H1 (cell line): ENCODE data around the gene ASPN. TPM values are rescaled to one million over a fixed set of nuclear protein-coding genes. Genes with fewer than 3 reads are reported as not detected.

Source experiments
- CTCF ChIA-PET: fragments of 300-600 bp; sonication (Branson Sonifier 250); formaldehyde crosslinking; loops from one replicate; lab custom pipeline; 2021; ENCODE audit not compliant: partially characterized antibody; lab: Charles Lee
- POLR2A ChIA-PET: fragments of 300-600 bp; sonication (Branson Sonifier 250); formaldehyde crosslinking; loops from one replicate; lab custom pipeline; 2021; ENCODE audit warnings: inconsistent platforms; ENCODE audit not compliant: partially characterized antibody; lab: Charles Lee
- DNase-seq, 2 experiments: peaks; one replicate each; pipeline versions ENCODE4 v3.0.0 to v3.0.0-alpha.2; 2010 to 2022; ENCODE audit warnings: low spot score in 2 of 2, low read depth in 1 of 2, mixed read lengths in 1 of 2
- FAIRE-seq: peaks from 2 replicates; lab custom pipeline; 2011; peaks lifted over from hg19 to GRCh38; lab: Jason Lieb, UNC
- H2AFZ ChIP-seq: 2 replicates; pipeline ENCODE4 v1.8.1; 2012; ENCODE audit warnings: low read length, inconsistent platforms
- H2AK5ac ChIP-seq: 2 replicates; pipeline ENCODE4 v1.6.1; 2013; ENCODE audit warnings: low read depth, low read length
- H2BK120ac ChIP-seq: replicated peaks from 2 replicates; pipeline ENCODE3; 2013; ENCODE audit warnings: low read depth, low read length, inconsistent platforms
- H2BK12ac ChIP-seq: 2 replicates; pipeline ENCODE4 v1.6.1; 2013; ENCODE audit warnings: low read depth, low read length
- H2BK15ac ChIP-seq: 2 replicates; pipeline ENCODE4 v1.6.1; 2013; ENCODE audit warnings: low read length
- H2BK20ac ChIP-seq: 2 replicates; pipeline ENCODE4 v1.6.1; 2013; ENCODE audit warnings: low read length
- H2BK5ac ChIP-seq: 2 replicates; pipeline ENCODE4 v1.6.1; 2013; ENCODE audit warnings: low read depth, low read length
- H3K14ac ChIP-seq: 2 replicates; pipeline ENCODE4 v1.6.1; 2013; ENCODE audit warnings: inconsistent platforms; ENCODE audit not compliant: insufficient read length
- H3K18ac ChIP-seq: 2 replicates; pipeline ENCODE4 v1.6.1; 2013; ENCODE audit warnings: low read length; ENCODE audit errors: extremely low read depth
- H3K23ac ChIP-seq: 2 replicates; pipeline ENCODE4 v1.6.1; 2013; ENCODE audit warnings: inconsistent platforms; ENCODE audit not compliant: insufficient read length
- H3K23me2 ChIP-seq: 2 replicates; pipeline ENCODE4 v1.6.1; 2013; ENCODE audit warnings: low read depth, low read length
- H3K27ac ChIP-seq: 2 replicates; pipeline ENCODE4 v1.6.1; 2011; ENCODE audit warnings: low read depth, low read length, inconsistent platforms
- H3K27me3 ChIP-seq, 4 experiments: replicated peaks in 1 of 4; 1 replicate in 1 of 4; 2 replicates in 3 of 4; pipeline versions ENCODE4 v1.6.1 to v1.8.1; 2011 to 2013; ENCODE audit warnings: low read length in 3 of 4, mild to moderate bottlenecking in 3 of 4, inconsistent platforms in 2 of 4, mixed read lengths in 2 of 4, moderate library complexity in 1 of 4; ENCODE audit not compliant: control insufficient read depth in 3 of 4, insufficient read depth in 3 of 4; ENCODE audit errors: extremely low read depth in 1 of 4
- H3K36me3 ChIP-seq, 4 experiments: 2 replicates each; pipeline versions ENCODE4 v1.6.1 to v1.8.1; 2011 to 2013; ENCODE audit warnings: mild to moderate bottlenecking in 4 of 4, low read length in 3 of 4, moderate library complexity in 2 of 4, control low read depth in 1 of 4, inconsistent platforms in 1 of 4; ENCODE audit not compliant: insufficient read depth in 4 of 4, control insufficient read depth in 2 of 4
- H3K4ac ChIP-seq: replicated peaks from 2 replicates; pipeline ENCODE3; 2013; ENCODE audit warnings: low read length, low read depth, mixed read lengths, inconsistent platforms; ENCODE audit not compliant: insufficient read length
- H3K4me1 ChIP-seq, 4 experiments: replicated peaks in 1 of 4; 1 replicate in 1 of 4; 2 replicates in 3 of 4; pipeline versions ENCODE4 v1.6.1 to v1.8.1; 2011 to 2013; ENCODE audit warnings: low read length in 3 of 4, inconsistent platforms in 2 of 4, mixed read lengths in 1 of 4; ENCODE audit not compliant: insufficient read depth in 4 of 4, control insufficient read depth in 3 of 4
- H3K4me2 ChIP-seq, 2 experiments: 2 replicates each; pipeline versions ENCODE4 v1.6.1 to v1.8.1; 2011 to 2013; ENCODE audit warnings: low read depth in 2 of 2, low read length in 2 of 2, control low read depth in 1 of 2, inconsistent platforms in 1 of 2, mild to moderate bottlenecking in 1 of 2; ENCODE audit not compliant: insufficient read depth in 1 of 2
- H3K4me3 ChIP-seq, 4 experiments: fragments of 200-600, 300-600 bp in 1 of 4; sonication (generic), shearing (Covaris generic), sonication (Bioruptor Twin) in 1 of 4; 2 replicates each; pipeline versions ENCODE4 v1.5.1 to v1.8.1; 2011 to 2016; ENCODE audit warnings: low read length in 4 of 4, low read depth in 3 of 4, control low read depth in 2 of 4, inconsistent platforms in 2 of 4, mild to moderate bottlenecking in 2 of 4, mixed read lengths in 1 of 4, moderate library complexity in 1 of 4; ENCODE audit not compliant: insufficient read depth in 2 of 4; ENCODE audit errors: extremely low read depth in 1 of 4
- H3K56ac ChIP-seq: replicated peaks from 2 replicates; pipeline ENCODE3; 2013; ENCODE audit warnings: low read depth, mild to moderate bottlenecking, mixed read lengths, low read length, inconsistent platforms; ENCODE audit not compliant: insufficient read length
- H3K79me1 ChIP-seq: 2 replicates; pipeline ENCODE4 v1.6.1; 2013; ENCODE audit warnings: low read depth, low read length, control low read depth
- H3K79me2 ChIP-seq, 2 experiments: 2 replicates each; pipeline versions ENCODE4 v1.6.1 to v1.8.1; 2012 to 2013; ENCODE audit warnings: low read length in 2 of 2, mild to moderate bottlenecking in 2 of 2, inconsistent platforms in 1 of 2; ENCODE audit not compliant: insufficient read depth in 2 of 2, control insufficient read depth in 1 of 2
- H3K9ac ChIP-seq, 4 experiments: replicated peaks in 1 of 4; 1 replicate in 1 of 4; 2 replicates in 3 of 4; pipeline versions ENCODE4 v1.6.1 to v1.8.1; 2011 to 2013; ENCODE audit warnings: low read depth in 3 of 4, low read length in 3 of 4, control low read depth in 2 of 4, mild to moderate bottlenecking in 2 of 4, moderate library complexity in 2 of 4, inconsistent platforms in 1 of 4; ENCODE audit errors: extremely low read depth in 1 of 4
- H3K9me3 ChIP-seq, 2 experiments: 2 replicates each; pipeline versions ENCODE4 v1.6.1 to v1.8.1; 2012 to 2013; ENCODE audit warnings: mild to moderate bottlenecking in 2 of 2, moderate library complexity in 2 of 2, control low read depth in 1 of 2, inconsistent platforms in 1 of 2, low read depth in 1 of 2, low read length in 1 of 2, mixed read lengths in 1 of 2; ENCODE audit not compliant: insufficient read depth in 2 of 2
- H4K20me1 ChIP-seq, 2 experiments: replicated peaks in 1 of 2; 2 replicates each; pipeline versions ENCODE3 to v1.8.1; 2011 to 2013; ENCODE audit warnings: inconsistent platforms in 2 of 2, low read length in 2 of 2, mild to moderate bottlenecking in 1 of 2; ENCODE audit not compliant: insufficient read depth in 2 of 2, control insufficient read depth in 1 of 2
- H4K5ac ChIP-seq: 2 replicates; pipeline ENCODE4 v1.6.1; 2013; ENCODE audit warnings: low read length, low read depth, mixed read lengths, inconsistent platforms; ENCODE audit not compliant: insufficient read length
- H4K8ac ChIP-seq: 2 replicates; pipeline ENCODE4 v1.8.0; 2013; ENCODE audit warnings: mild to moderate bottlenecking, moderate library complexity, low read length, inconsistent platforms; ENCODE audit not compliant: insufficient read depth; ENCODE audit errors: extremely low read depth
- H4K91ac ChIP-seq: replicated peaks from 2 replicates; pipeline ENCODE3; 2013; ENCODE audit warnings: low read length, mixed read lengths, inconsistent platforms; ENCODE audit not compliant: insufficient read length
- BCL11A ChIP-seq, 2 experiments: IDR thresholded peaks; one replicate each; pipeline ENCODE4 v1.6.1; 2011; ENCODE audit warnings: low read depth in 2 of 2, low read length in 2 of 2, mild to moderate bottlenecking in 2 of 2
- CTBP2 ChIP-seq: IDR thresholded peaks from 2 replicates; pipeline ENCODE4 v1.7.0; 2011; ENCODE audit warnings: borderline replicate concordance, mild to moderate bottlenecking, moderate library complexity, mixed read lengths, low read length; ENCODE audit not compliant: insufficient read depth, insufficient read length
- FOSL1 ChIP-seq: IDR thresholded peaks from 2 replicates; pipeline ENCODE4 v1.6.1; 2011; ENCODE audit warnings: mild to moderate bottlenecking, low read depth, low read length, moderate library complexity; ENCODE audit not compliant: insufficient read depth
- HDAC2 ChIP-seq, 2 experiments: fragments of 300-600 bp in 1 of 2; sonication (generic) in 1 of 2; IDR thresholded peaks; 2 replicates each; pipeline ENCODE4 v1.6.1; 2011 to 2012; ENCODE audit warnings: low read depth in 2 of 2, low read length in 2 of 2, mild to moderate bottlenecking in 2 of 2, moderate library complexity in 2 of 2, borderline replicate concordance in 1 of 2, inconsistent platforms in 1 of 2
- MAFK ChIP-seq: IDR thresholded peaks from 2 replicates; pipeline ENCODE4 v1.6.1; 2012; ENCODE audit warnings: low read depth, mild to moderate bottlenecking, improper control_type of control experiment, low read length
- SP4 ChIP-seq: IDR thresholded peaks from 2 replicates; pipeline ENCODE4 v1.6.1; 2012; ENCODE audit warnings: low read length, inconsistent platforms
- TAF7 ChIP-seq: optimal IDR thresholded peaks from 2 replicates; pipeline ENCODE3; 2011; ENCODE audit warnings: low read depth, mild to moderate bottlenecking, inconsistent platforms, low read length, moderate library complexity, borderline replicate concordance
- TCF12 ChIP-seq: IDR thresholded peaks from 2 replicates; pipeline ENCODE4 v1.6.1; 2011; ENCODE audit warnings: low read depth, mild to moderate bottlenecking, low read length
- WGBS, 2 experiments: shearing (Covaris generic) in 1 of 2; methylation state at CpG; one replicate each; pipeline versions ENCODE4 v1.1.6 to v1.1.7; 2013 to 2015; ENCODE audit warnings: low lambda C conversion rate in 2 of 2, mixed read lengths in 2 of 2, inconsistent platforms in 1 of 2, low coverage in 1 of 2, missing lambda C conversion rate in 1 of 2; ENCODE audit not compliant: insufficient replicate concordance in 2 of 2, insufficient coverage in 1 of 2, insufficient read length in 1 of 2; ENCODE audit errors: extremely low coverage in 1 of 2, missing lambda C conversion rate in 1 of 2; 5-methylcytosine and 5-hydroxymethylcytosine counted together
- polyA plus RNA-seq, 7 experiments: library from polyadenylated mRNA; depleted of rRNA in 3 of 7; stranded (reverse) in 5 of 7; unstranded in 2 of 7; fragments of >200 nt in 5 of 7; fragments of 200-250 nt in 2 of 7; gene quantifications; 1 replicate in 5 of 7; 2 replicates in 1 of 7; 4 replicates in 1 of 7; pipeline versions ENCODE4 v1.2.1 to v1.2.3, GENCODE V29; 2011 to 2013; ENCODE audit warnings: missing spikeins in 2 of 7, mixed read lengths in 2 of 7
- total RNA-seq: library from RNA; stranded (reverse); fragmentation: NEBNext Ultra II Directional; extraction: Animal tissue kit (Norgen Biotek cat#: 25700); gene quantifications from 2 replicates; pipeline ENCODE4 v1.2.1, GENCODE V29; 2021
- TF ChIP-seq, protein P1 (sequence below): IDR thresholded peaks from 2 replicates; pipeline ENCODE4 v1.6.1; 2012; ENCODE audit warnings: inconsistent platforms

Gene ASPN
- total and polyA plus RNA-seq, 2 of the 8 experiments (the other 6 are each of a cell fraction or from before 2014, with no cell fraction given), result not detected

DNA sequence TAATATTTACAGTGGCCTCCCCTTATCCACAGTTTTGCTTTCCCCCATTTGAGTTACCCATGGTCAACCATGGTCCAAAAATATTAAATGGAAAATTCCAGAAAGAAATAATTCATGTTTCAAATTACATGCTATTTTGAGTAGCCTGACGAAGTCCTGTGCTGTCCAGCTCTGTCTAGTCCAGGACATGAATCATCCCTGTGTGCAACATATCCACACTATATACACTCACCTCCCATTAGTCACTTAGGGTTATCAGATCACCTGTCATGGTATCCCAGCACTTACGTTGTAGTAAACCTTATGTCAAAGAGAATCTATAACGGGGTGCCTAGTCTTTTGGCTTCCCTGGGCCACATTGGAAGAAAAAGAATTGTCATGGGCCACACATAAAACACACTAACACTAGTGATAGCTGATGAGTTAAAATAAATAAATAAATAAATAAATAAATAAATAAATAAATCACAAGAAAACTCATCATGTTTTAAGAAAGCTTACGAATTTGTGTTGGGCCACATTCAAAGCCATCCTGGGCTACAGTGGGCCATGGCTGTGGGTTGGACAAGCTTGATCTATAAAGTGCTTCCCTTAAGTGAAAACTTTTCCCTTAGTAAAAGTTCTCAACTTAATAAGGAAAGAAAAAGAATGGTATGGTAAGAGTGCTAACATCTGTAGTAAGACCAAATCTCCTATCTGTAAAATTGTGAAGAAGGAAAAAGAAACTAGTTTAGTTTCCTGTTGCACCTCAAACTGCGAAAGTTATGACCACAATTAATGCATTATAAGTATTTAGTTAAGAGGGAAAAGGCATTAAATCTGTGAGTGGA, 42.2 kb downstream of the ASPN start:
- Histone ChIP-seq H2BK15ac (no peak overlapping the region), H3K36me3 (no peaks in the 10 kb centered on the region), H2AK5ac (no peak overlapping the region), H2AFZ (no peak overlapping the region), H4K20me1 (no peaks in the 10 kb centered on the region), H4K91ac (no peak overlapping the region), H3K27me3 (no peaks in the 10 kb centered on the region), H3K79me1 (no peaks in the 10 kb centered on the region), H3K56ac (no peak overlapping the region), H4K5ac (no peak overlapping the region), H3K14ac (no peak overlapping the region), H3K4me3 (no peak overlapping the region), H3K23ac (no peak overlapping the region), H3K4ac (no peak overlapping the region), H2BK20ac (no peak overlapping the region), H4K8ac (no peak overlapping the region), H2BK5ac (no peak overlapping the region), H3K27ac (no peak overlapping the region), H3K4me2 (no peak overlapping the region), H3K9ac (no peak overlapping the region), H2BK12ac (no peak overlapping the region), H3K79me2 (no peaks in the 10 kb centered on the region), H3K4me1 (no peaks in the 10 kb centered on the region), H2BK120ac (no peak overlapping the region), H3K18ac (no peak overlapping the region), H3K23me2 (no peaks in the 10 kb centered on the region), H3K9me3 (no peaks in the 10 kb centered on the region; a peak in 1 of 4 replicates)
- ChIA-PET CTCF (interaction anchor here (0.6 to 0.9 kb wide), 2 partner anchors 8 to 87 kb away, joined by 3 read pairs; no protein-coding TSS in a partner anchor), POLR2A (no interaction called here)
- WGBS, 2 experiments, result 82% methylated on average over 5 of the region's 5 CpGs; no CpG with 5 or more reads in 1 of the 2 experiments
- DNase-seq, result no peak
- no peak for FAIRE-seq
- TF ChIP-seq FOSL1, result no peak
- TF ChIP-seq HDAC2 (IDR thresholded peaks at IDR 0.05; ENCODE audit: borderline replicate concordance in 1 of 2, low read depth in 2 of 2, low read length in 2 of 2), result no peak
- TF ChIP-seq CTBP2, result no peak
- no peak for TF ChIP-seq TCF12
- no peak for TF ChIP-seq MAFK
- no peak for TF ChIP-seq SP4
- TF ChIP-seq, protein P1, sequence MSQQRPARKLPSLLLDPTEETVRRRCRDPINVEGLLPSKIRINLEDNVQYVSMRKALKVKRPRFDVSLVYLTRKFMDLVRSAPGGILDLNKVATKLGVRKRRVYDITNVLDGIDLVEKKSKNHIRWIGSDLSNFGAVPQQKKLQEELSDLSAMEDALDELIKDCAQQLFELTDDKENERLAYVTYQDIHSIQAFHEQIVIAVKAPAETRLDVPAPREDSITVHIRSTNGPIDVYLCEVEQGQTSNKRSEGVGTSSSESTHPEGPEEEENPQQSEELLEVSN, result no peak
- TF ChIP-seq TAF7, result no peak
- TF ChIP-seq BCL11A (IDR thresholded peaks at IDR 0.05; ENCODE audit: low read depth in 2 of 2, low read length in 2 of 2), result no peak
